Gastroesophageal sphincter (tissue), 3 donors: ENCODE data around the gene CIB2.

ENCODE experiments used
- CTCF ChIP-seq, 4 experiments: fragments of 200-600 bp in 2 of 4; fragments of 450-650 bp in 2 of 4; sonication (generic) in 1 of 4; IDR thresholded peaks; one replicate each; pipeline ENCODE4 v1.5.1; 2017 to 2019; ENCODE audit warnings: antibody characterized with exemption in 4 of 4, mild to moderate bottlenecking in 2 of 4, moderate library complexity in 2 of 4
- POLR2AphosphoS5 ChIP-seq: sonication (generic); formaldehyde crosslinking; IDR thresholded peaks from one replicate; pipeline ENCODE4 v1.6.1; 2017; ENCODE audit warnings: antibody characterized with exemption

GRCh38 chr15:78057803-78058202 lies 73.4 kb downstream of the CIB2 start:
- no peak for TF ChIP-seq POLR2AphosphoS5
- TF ChIP-seq CTCF (IDR thresholded peaks at IDR 0.05), result no peak
